Tibial artery (tissue), 4 donors: Measurements from ENCODE around the gene C1QL3.

Experiments used
- DNase-seq, 2 donors: peaks; one replicate each; pipeline ENCODE4 v3.0.0-alpha.2; 2019
- H3K27ac ChIP-seq, 2 donors: fragments of 200-600 bp; sonication (generic) in 1 of 2; 1 replicate in 1 of 2; 2 replicates in 1 of 2; pipeline ENCODE4 v1.5.1; 2018 to 2019; ENCODE audit warnings: mild to moderate bottlenecking in 1 of 2
- H3K27me3 ChIP-seq, 2 donors: fragments of 200-600 bp; sonication (generic) in 1 of 2; one replicate each; pipeline versions ENCODE4 v1.5.1 to v1.6.0; 2016 to 2019
- H3K36me3 ChIP-seq, 3 donors: fragments of 200-600 bp; sonication (generic) in 2 of 3; one replicate each; pipeline ENCODE4 v1.5.1; 2016 to 2019; ENCODE audit warnings: mild to moderate bottlenecking in 2 of 3
- H3K4me1 ChIP-seq, 4 donors: fragments of 200-600 bp; sonication (generic) in 2 of 4; 1 replicate in 3 of 4; 2 replicates in 1 of 4; pipeline ENCODE4 v1.5.1; 2016 to 2019
- H3K4me3 ChIP-seq, 2 donors: fragments of 200-600 bp; sonication (generic) in 1 of 2; 1 replicate in 1 of 2; 2 replicates in 1 of 2; pipeline ENCODE4 v1.5.1; 2018 to 2019; ENCODE audit warnings: mild to moderate bottlenecking in 2 of 2
- H3K9me3 ChIP-seq, 3 donors: fragments of 200-600 bp; sonication (generic) in 1 of 3; one replicate each; pipeline ENCODE4 v1.5.1; 2016 to 2019
- intact Hi-C: fragments of 100-400 bp; cut with DNase I; formaldehyde crosslinking; loops from one replicate; pipeline ENCODE4 v1.15.0; 2023; ENCODE audit warnings: low total_unique reads
- TF ChIP-seq, protein P1 (sequence below), 2 experiments: fragments of 200-600 bp in 1 of 2; fragments of 450-650 bp in 1 of 2; IDR thresholded peaks; one replicate each; pipeline ENCODE4 v1.5.1; 2017 to 2019; ENCODE audit warnings: antibody characterized with exemption in 2 of 2, mild to moderate bottlenecking in 1 of 2, moderate library complexity in 1 of 2

C1QL3 gene

DNA sequence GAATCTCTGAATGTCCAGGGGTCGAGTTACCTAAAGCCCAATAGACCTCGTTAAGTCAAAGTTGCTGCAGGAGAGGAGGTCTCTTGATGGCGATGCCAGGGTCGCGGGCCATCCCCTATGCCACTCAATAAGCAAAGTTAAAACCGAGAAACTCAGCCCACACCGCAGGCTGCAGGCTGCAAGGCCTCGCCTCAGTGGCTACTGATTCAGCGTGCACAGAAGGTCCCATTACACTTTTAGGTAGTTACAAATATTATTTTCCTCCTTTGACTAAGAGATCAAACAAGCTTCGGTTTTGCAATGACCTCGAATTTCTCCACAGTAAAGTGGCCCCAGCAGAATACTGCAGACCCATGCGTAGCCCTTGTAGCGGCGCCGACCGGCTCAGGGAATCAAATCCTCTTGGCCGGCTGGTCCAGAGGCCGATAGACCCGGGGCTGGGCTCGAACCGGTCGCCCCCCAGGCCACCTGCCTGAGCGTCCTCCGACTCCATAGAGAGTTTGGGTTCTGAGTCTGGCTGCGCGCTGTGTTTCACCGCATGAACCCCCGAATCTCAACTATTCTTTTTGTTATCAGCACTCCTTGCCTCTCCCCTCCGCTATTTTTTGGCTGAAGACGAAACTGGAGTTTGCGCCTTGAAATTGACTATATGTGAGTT, 2.3 kb downstream of the C1QL3 start:
- Histone ChIP-seq H3K4me1 (peaks cover 0 to 27% (median 20%) of the 10 kb centered on the region in 4 donors), H3K4me3 (no peak overlapping the region), H3K27me3 (peaks cover 0 to 36% of the 10 kb centered on the region in 2 donors), H3K9me3 (no peaks in the 10 kb centered on the region), H3K27ac (no peak overlapping the region), H3K36me3 (no peaks in the 10 kb centered on the region)
- intact Hi-C loops, result no loop called here
- TF ChIP-seq, protein P1, sequence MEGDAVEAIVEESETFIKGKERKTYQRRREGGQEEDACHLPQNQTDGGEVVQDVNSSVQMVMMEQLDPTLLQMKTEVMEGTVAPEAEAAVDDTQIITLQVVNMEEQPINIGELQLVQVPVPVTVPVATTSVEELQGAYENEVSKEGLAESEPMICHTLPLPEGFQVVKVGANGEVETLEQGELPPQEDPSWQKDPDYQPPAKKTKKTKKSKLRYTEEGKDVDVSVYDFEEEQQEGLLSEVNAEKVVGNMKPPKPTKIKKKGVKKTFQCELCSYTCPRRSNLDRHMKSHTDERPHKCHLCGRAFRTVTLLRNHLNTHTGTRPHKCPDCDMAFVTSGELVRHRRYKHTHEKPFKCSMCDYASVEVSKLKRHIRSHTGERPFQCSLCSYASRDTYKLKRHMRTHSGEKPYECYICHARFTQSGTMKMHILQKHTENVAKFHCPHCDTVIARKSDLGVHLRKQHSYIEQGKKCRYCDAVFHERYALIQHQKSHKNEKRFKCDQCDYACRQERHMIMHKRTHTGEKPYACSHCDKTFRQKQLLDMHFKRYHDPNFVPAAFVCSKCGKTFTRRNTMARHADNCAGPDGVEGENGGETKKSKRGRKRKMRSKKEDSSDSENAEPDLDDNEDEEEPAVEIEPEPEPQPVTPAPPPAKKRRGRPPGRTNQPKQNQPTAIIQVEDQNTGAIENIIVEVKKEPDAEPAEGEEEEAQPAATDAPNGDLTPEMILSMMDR (IDR thresholded peaks at IDR 0.05), result no peak
- no peak for DNase-seq

DNA sequence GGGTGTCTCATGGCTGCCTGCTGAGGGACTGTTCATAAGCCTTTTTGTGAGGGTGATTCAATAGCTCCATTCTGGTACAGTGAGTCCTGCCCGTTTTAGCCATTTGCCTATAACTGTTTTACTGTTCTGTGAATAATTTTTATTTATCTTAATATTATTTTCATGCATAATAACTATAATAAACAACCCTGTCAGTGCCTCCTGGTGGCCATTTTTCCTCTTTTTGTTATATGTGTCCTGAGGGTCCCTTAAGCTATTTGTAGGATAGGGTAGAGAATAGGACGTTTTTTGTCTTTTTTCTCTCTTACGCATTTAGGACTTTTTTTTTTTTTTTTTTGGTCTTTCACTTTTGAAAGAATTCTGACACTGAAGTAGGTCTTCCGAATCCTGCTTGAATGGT, 2.9 kb downstream of the C1QL3 start:
- Histone ChIP-seq H3K4me3 (no peak overlapping the region), H3K9me3 (no peaks in the 10 kb centered on the region), H3K27me3 (peaks cover 0 to 36% of the 10 kb centered on the region in 2 donors), H3K27ac (no peak overlapping the region), H3K36me3 (no peaks in the 10 kb centered on the region), H3K4me1 (peaks cover 0 to 27% (median 20%) of the 10 kb centered on the region in 4 donors)
- TF ChIP-seq, protein P1 (IDR thresholded peaks at IDR 0.05), result no peak
- DNase-seq, result no peak
- intact Hi-C loops, result no loop called here

DNA sequence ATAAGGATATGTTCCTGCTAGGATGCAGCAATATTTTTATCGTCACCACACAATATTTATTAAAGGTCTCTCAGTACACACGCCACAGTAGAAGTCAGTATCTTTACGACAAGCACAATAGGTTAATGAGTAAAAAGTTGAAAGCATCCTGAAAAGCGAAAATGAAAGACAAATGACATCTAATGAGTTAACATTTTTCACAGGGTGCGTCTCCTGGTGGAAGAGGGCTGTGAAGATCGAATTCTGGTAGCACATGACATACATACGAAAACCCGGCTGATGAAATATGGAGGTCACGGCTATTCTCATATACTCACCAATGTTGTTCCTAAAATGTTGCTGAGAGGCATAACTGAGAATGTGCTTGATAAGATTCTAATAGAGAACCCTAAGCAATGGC, 10.8 kb downstream of the C1QL3 start:
- Histone ChIP-seq H3K27me3 (no peaks in the 10 kb centered on the region), H3K4me1 (no peaks in the 10 kb centered on the region), H3K9me3 (no peaks in the 10 kb centered on the region), H3K36me3 (peaks cover 0 to 8% (median 2%) of the 10 kb centered on the region in 3 donors), H3K4me3 (no peak overlapping the region), H3K27ac (no peak overlapping the region)
- TF ChIP-seq, protein P1 (IDR thresholded peaks at IDR 0.05), result no peak
- intact Hi-C loops, result no loop called here
- DNase-seq, result no peak

DNA sequence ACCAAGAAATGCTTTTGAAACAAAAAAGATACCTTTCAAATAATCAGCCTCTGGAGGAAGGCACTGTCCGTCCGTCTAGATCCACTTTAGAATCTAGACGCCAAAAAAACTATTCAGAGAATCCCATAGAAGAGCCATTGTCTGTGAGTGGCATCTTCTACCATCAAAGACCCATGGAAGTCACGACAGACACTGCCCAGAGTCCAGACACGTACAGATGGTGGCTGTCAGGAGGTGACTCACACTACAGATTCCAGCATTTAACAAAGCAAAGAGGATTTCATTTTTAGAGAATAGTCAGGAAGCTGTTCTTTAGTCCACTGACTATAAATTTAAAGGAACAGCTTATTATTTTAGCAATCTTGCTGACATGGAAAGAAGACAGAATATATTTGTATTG, 11.7 kb downstream of the C1QL3 start:
- Histone ChIP-seq H3K9me3 (no peaks in the 10 kb centered on the region), H3K36me3 (peaks cover 0 to 11% (median 10%) of the 10 kb centered on the region in 3 donors), H3K4me3 (no peak overlapping the region), H3K27me3 (no peaks in the 10 kb centered on the region), H3K4me1 (no peaks in the 10 kb centered on the region), H3K27ac (no peak overlapping the region)
- TF ChIP-seq, protein P1 (IDR thresholded peaks at IDR 0.05), result no peak
- intact Hi-C loops, result no loop called here
- DNase-seq, result no peak

DNA sequence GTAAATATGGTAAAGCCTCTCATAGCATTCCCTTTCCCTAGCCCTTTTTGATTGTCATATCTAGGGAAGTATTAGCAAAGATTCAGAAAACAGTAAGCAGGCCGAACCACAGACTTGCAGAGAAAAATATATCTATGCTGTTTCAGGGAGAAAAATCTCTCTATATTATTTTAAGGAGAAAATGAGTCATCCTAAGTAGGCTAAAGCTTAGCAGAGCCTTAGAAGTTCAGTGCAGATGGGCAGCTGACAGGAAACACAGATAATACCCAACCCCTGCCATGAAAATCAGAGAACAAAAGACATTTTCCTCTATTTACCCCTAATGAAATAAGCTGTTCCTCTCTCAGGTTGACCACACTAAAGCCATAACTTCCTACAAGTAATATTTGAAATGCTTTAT, 16.5 kb downstream of the C1QL3 start:
- no peak overlapping the region for H3K27ac ChIP-seq
- no peak for DNase-seq
- H3K4me1 ChIP-seq, result no peaks in the 10 kb centered on the region
- intact Hi-C loops, result no loop called here
- peaks cover 0 to 12% (median 5%) of the 10 kb centered on the region in 3 donors for H3K36me3 ChIP-seq
- no peaks in the 10 kb centered on the region for H3K27me3 ChIP-seq
- H3K9me3 ChIP-seq, result no peaks in the 10 kb centered on the region
- H3K4me3 ChIP-seq, result no peak overlapping the region
- TF ChIP-seq, protein P1 (IDR thresholded peaks at IDR 0.05), result no peak
